Activated T-cell treated with anti-CD3 and anti-CD28 coated beads, Interleukin-2, amount 50 U/mL, for 72 hours (primary cell): Measurements from ENCODE around the gene CIBAR2. TPM values are rescaled to one million over a fixed set of nuclear protein-coding genes. Genes with fewer than 3 reads are reported as not detected.

ENCODE experiments used
- ATAC-seq, 2 donors: fragments of 150-1000 bp; cut with Tn5 transposase; replicated peaks in 1 of 2; 2 replicates each; pipeline ENCODE4 v1.10.0; 2021; ENCODE audit warnings: moderate library complexity in 2 of 2, mild to moderate bottlenecking in 1 of 2
- DNase-seq, 2 donors: peaks; one replicate each; pipeline ENCODE4 v3.0.0; 2021 to 2022; ENCODE audit warnings: mixed read lengths in 1 of 2
- H3K27ac Mint-ChIP-seq: one replicate; pipeline ENCODE4 v1.8.0; 2022; ENCODE audit warnings: mild to moderate bottlenecking, moderate library complexity, mixed read lengths
- H3K27me3 Mint-ChIP-seq: one replicate; pipeline ENCODE4 v1.8.0; 2022; ENCODE audit warnings: low read depth, mixed read lengths
- H3K36me3 Mint-ChIP-seq, 2 donors: one replicate each; pipeline ENCODE4 v1.8.0; 2022; ENCODE audit warnings: mixed read lengths in 2 of 2, mild to moderate bottlenecking in 1 of 2; ENCODE audit not compliant: insufficient read depth in 2 of 2
- H3K4me1 Mint-ChIP-seq: one replicate; pipeline ENCODE4 v1.8.0; 2022; ENCODE audit warnings: low read depth, mixed read lengths
- H3K4me3 Mint-ChIP-seq, 2 donors: one replicate each; pipeline ENCODE4 v1.8.0; 2022; ENCODE audit warnings: mild to moderate bottlenecking in 2 of 2, mixed read lengths in 2 of 2, moderate library complexity in 2 of 2
- H3K9me3 Mint-ChIP-seq, 2 donors: one replicate each; pipeline ENCODE4 v1.8.0; 2022; ENCODE audit warnings: mixed read lengths in 2 of 2
- total RNA-seq, 2 donors: library from RNA; stranded (reverse); gene quantifications; one replicate each; pipeline ENCODE4 v1.2.3, GENCODE V29; 2022

The CIBAR2 gene
- total RNA-seq, 2 donors from 2014 or later: not detected

DNA sequence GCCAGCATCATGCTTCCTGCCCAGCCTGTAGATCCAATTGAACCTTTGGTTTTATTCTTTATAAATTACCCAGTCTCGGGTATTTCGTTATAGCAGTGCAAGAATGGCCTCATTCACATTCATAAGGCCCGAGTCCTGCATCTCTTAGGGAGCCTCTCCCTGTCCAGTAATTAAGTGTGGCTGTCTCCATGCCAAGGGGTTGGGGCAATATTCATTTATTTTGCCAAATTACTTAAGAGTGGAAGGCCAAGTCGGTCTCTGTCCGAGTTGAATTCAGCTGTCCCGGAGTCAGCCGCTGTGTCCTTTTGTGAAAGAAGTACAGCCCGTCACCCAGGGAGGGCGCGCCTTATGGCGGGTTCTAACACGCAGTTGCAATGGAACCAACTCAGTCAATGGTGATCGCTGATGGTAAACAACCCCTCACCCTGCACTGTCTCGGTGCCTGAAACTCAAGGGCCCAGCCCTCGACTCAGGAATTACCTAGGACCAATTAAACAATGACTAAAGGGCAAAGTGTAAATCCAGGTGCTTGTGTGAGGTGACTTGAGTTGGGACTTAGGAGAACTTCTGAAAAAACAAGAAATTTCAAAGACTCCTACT lies 62.5 kb downstream of the CIBAR2 start:
- ATAC-seq: no peak
- Mint-ChIP-seq H3K36me3 (peaks cover 0 to 2% of the 10 kb centered on the region in 2 donors), H3K27ac (no peak overlapping the region), H3K27me3 (no peaks in the 10 kb centered on the region), H3K9me3 (no peaks in the 10 kb centered on the region), H3K4me3 (no peak overlapping the region), H3K4me1 (peaks cover 38% of the 10 kb centered on the region)
- DNase-seq: no peak

DNA sequence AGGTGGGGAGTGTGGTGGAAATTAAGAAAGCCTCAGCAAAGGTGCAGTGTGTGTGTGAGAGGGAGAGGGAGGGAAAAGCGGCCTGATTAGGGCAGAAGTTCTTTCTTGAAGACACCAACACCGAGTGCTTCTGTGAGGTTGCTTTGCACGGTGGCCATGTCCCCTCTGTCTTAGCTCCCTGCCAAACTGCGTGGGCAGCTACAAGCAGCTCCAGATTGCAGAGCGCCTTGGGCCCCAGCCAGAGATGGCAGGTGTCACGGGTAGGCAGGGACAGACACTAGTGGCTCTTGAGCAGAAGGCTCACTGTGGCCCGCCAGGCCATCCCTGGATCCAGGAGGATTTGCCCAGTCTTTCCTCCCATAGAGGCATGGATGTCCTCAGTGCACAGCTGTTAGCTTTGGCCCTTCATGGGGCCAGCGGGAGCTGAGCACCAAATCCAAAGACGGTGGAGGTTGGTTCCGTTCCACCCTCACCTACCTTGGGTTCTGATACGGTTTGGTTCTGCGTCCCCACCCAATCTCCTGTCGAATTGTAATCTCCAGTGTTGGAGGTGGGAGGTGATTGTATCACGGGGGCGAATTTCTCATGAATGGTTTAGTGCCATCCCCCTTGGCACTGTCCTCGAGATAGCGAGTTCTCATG lies 63.2 kb downstream of the CIBAR2 start:
- no peak overlapping the region for H3K27ac Mint-ChIP-seq
- ATAC-seq (no peak), DNase-seq (no peak)
- H3K4me3 Mint-ChIP-seq: no peak overlapping the region
- no peaks in the 10 kb centered on the region for H3K27me3 Mint-ChIP-seq
- H3K9me3 Mint-ChIP-seq: no peaks in the 10 kb centered on the region
- peaks cover 36% of the 10 kb centered on the region for H3K4me1 Mint-ChIP-seq
- peaks cover 0 to 2% of the 10 kb centered on the region in 2 donors for H3K36me3 Mint-ChIP-seq

Other genes with a start within 250 kb of the CIBAR2 start
- gene ZDHHC7, start 100.9 kb downstream of the CIBAR2 start, total RNA-seq: 10 to 100 TPM; 27.5 to 33.7 TPM
- 10 to 100 TPM; 10.6 to 14.5 TPM for gene KIAA0513, start 84.7 kb downstream of the CIBAR2 start, total RNA-seq